NB4 (cell line): ENCODE data around the gene NME7.

Experiments used
- CTCF ChIP-seq: IDR thresholded peaks from one replicate; pipeline ENCODE4 v1.5.1; 2012; ENCODE audit warnings: low read depth, low read length
- POLR2A ChIP-seq: IDR thresholded peaks from 2 replicates; pipeline ENCODE4 v1.6.1; 2011; ENCODE audit warnings: mild to moderate bottlenecking; ENCODE audit not compliant: insufficient read length; ENCODE audit errors: extremely low read depth

GRCh38 chr1:169128562-169128961, 239.0 kb downstream of the NME7 start:
- TF ChIP-seq POLR2A, result no peak
- no peak for TF ChIP-seq CTCF
